Measurements from ENCODE around the gene GALNT16. TPM values are rescaled to one million over a fixed set of nuclear protein-coding genes. Genes with fewer than 3 reads are reported as not detected.
A peak's percentile ranks its signal among the peaks of the same experiment; 100 is the strongest.
"Not testable (repeated sequence)": the region's sequence is repeated elsewhere in the genome, so short reads cannot be mapped to it uniquely, and the experiment has no call there.

The GALNT16 gene
- 10 to 100 TPM; 42.5 to 81.6 (median 62.4) TPM for total RNA-seq
- polyA plus RNA-seq: 10 to 100 TPM; 17.0 to 48.6 TPM
- long read RNA-seq, donor 1, full-length matches to known transcripts: 35 of 92 reads
- long read RNA-seq, donor 1, partial matches to known transcripts: 26 of 92 reads
- long read RNA-seq, donor 1, other reads (novel, unspliced or antisense): 31 of 92 reads
- long read RNA-seq, donor 2, full-length matches to known transcripts: 198 of 296 reads
- long read RNA-seq, donor 2, partial matches to known transcripts: 73 of 296 reads
- long read RNA-seq, donor 2, other reads (novel, unspliced or antisense): 25 of 296 reads
- long read RNA-seq, donor 3, full-length matches to known transcripts: 22 of 47 reads
- long read RNA-seq, donor 3, partial matches to known transcripts: 12 of 47 reads
- long read RNA-seq, donor 3, other reads (novel, unspliced or antisense): 13 of 47 reads

- peak in 3 of 4 donors; percentile 29 to 48 (median 44) for ATAC-seq
- Histone ChIP-seq H3K4me1 (peaks cover 2 to 69% (median 35%) of the 10 kb centered on the region in 12 donors), H3K27ac (peak within 1 kb of the TSS; percentile 5 to 90 (median 82)), H3K9me3 (no peaks in the 10 kb centered on the region), H3K36me3 (no peaks in the 10 kb centered on the region), H3K27me3 (peaks cover 0 to 62% (median 0%) of the 10 kb centered on the region in 9 donors), H3K4me3 (peak within 1 kb of the TSS; percentile 61 to 94 (median 68))
- WGBS, 4 donors: 0 to 1% (median 1%) methylated on average over 41 to 74 of the region's 74 CpGs
- TF ChIP-seq POLR2A (IDR thresholded peaks at IDR 0.05) (no peak), CTCF (IDR thresholded peaks at IDR 0.05) (peak in 11 of 12 donors; percentile 10 to 57 (median 40))
- intact Hi-C loops (cut with DNase I): loop anchor here in 7 of 10 donors (2.0 to 10.0 kb wide), 8 partner anchors 29 to 315 kb away; partner anchors contain the start of gene CCDC177 (in 2 of the 7)
- peak; percentile 43 to 76 (median 62) for DNase-seq
Measured at GRCh38 chr14:69259527-69260189, at the start of gene GALNT16. GALNT16 (plus strand) TSS chr14:69260158; CDS start chr14:69260291, 133 bp downstream.

- no peaks in the 10 kb centered on the region for H3K27me3 ChIP-seq
- H3K4me3 ChIP-seq: no peak overlapping the region
- no peak overlapping the region for H3K27ac ChIP-seq
- no peaks in the 10 kb centered on the region for H3K9me3 ChIP-seq
- H3K4me1 ChIP-seq: no peaks in the 10 kb centered on the region
- peaks cover 0 to 64% (median 26%) of the 10 kb centered on the region in 9 donors for H3K36me3 ChIP-seq
- WGBS, 4 donors: 57 to 72% (median 67%) methylated on average over 2 of the region's 2 CpGs
- no peak for ATAC-seq
- intact Hi-C loops (cut with DNase I): no loop called here
- no peak for DNase-seq
- TF ChIP-seq POLR2A (IDR thresholded peaks at IDR 0.05): no peak
- TF ChIP-seq CTCF (IDR thresholded peaks at IDR 0.05): no peak
Measured at GRCh38 chr14:69214393-69214792, 45.6 kb upstream of the GALNT16 start.

- ATAC-seq; H3K27ac ChIP-seq; H3K27me3 ChIP-seq; H3K4me1 ChIP-seq; intact Hi-C loops (cut with DNase I); DNase-seq; H3K9me3 ChIP-seq; H3K4me3 ChIP-seq: not testable (repeated sequence)
- H3K36me3 ChIP-seq: peaks cover 0 to 31% (median 4%) of the 10 kb centered on the region in 9 donors
- 92 to 100% (median 97%) methylated on average over 2 to 3 of the region's 3 CpGs for WGBS, 4 donors
Measured at GRCh38 chr14:69217663-69218062, 42.3 kb upstream of the GALNT16 start.

GRCh38 chr14:69224946-69225345 lies 35.0 kb upstream of the GALNT16 start:
- ATAC-seq (peak in 3 of 4 donors; percentile 17 to 59 (median 44)), DNase-seq (no peak)
- Histone ChIP-seq H3K9me3 (no peaks in the 10 kb centered on the region), H3K4me1 (peaks cover 0 to 25% (median 11%) of the 10 kb centered on the region in 12 donors), H3K27ac (peak overlapping the region in 5 of 12 donors; percentile 2 to 81 (median 71)), H3K4me3 (no peak overlapping the region), H3K36me3 (peaks cover 0 to 28% (median 12%) of the 10 kb centered on the region in 9 donors), H3K27me3 (no peaks in the 10 kb centered on the region)
- intact Hi-C loops (cut with DNase I): loop anchor here in 5 of 10 donors (5.0 to 10.0 kb wide), 3 partner anchors 70 to 100 kb away; partner anchors contain the start of gene DCAF5 (in 3 of the 5)
- TF ChIP-seq CTCF (IDR thresholded peaks at IDR 0.05) (no peak), POLR2A (IDR thresholded peaks at IDR 0.05) (no peak)
- 61 to 76% (median 63%) methylated on average over 4 of the region's 4 CpGs for WGBS, 4 donors

Measured in heart left ventricle (tissue), 16 donors.